GM20431 (cell line): ENCODE measurements around the gene GLRA1.
"Not testable (repeated sequence)": the region's sequence is repeated elsewhere in the genome, so short reads cannot be mapped to it uniquely, and the experiment has no call there.

ENCODE experiments used
- in situ Hi-C: fragments of 300-500 bp; cut with MseI, MboI; formaldehyde crosslinking; loops from one replicate; pipeline ENCODE4 v1.15.0; 2020; ENCODE audit warnings: low sequenced_read_pairs; ENCODE audit not compliant: unreplicated experiment

The GLRA1 gene

GRCh38 chr5:151890299-151890698 is 34.4 kb downstream of the GLRA1 start:
- in situ Hi-C loops, result no loop called here

GRCh38 chr5:151889614-151890013 is 35.0 kb downstream of the GLRA1 start:
- in situ Hi-C loops, result no loop called here

GRCh38 chr5:151886546-151887275 is 37.9 kb downstream of the GLRA1 start:
- in situ Hi-C loops, result no loop called here

DNA sequence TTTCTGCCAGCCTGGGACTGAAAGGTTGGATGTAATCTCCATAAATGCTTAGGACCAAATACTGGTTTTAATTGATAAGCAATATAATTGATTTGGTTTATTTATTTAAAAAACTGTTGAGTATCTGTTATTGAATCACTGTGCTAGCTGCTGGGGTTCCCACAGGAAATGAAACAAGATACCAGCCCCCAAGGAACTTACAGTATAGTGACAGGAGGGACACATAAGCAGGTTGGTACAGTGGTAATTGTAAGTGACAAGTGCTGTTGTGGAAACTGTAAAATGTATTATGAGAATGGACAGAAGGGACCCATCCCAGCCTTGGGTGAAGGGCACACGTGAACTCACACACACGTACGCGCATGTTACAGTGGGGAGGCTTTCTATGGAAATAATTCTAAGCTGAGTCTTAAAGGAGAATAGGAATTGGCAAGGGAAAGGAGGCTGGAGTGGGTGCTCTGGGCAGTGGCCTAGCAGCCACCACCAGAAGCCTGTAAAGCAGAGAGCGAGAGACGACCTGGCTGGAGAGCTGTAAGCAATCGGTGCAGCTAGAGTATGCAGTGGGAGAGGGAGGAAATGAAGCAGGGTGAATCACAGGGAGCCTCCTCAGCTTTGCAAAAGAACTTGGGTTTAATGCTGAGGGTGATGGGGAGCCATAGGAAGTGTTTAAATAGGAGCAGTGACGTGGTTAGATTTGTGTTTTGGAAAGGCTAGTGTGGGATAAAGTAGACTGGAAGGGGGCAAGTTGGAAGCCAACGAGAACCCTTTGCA is 39.3 kb downstream of the GLRA1 start:
- in situ Hi-C loops, result no loop called here

- in situ Hi-C loops, result no loop called here
Measured at GRCh38 chr5:151881621-151882225, 42.9 kb downstream of the GLRA1 start.

- in situ Hi-C loops, result no loop called here
Measured at GRCh38 chr5:151880324-151880723, 44.3 kb downstream of the GLRA1 start.

- in situ Hi-C loops, result no loop called here
Measured at GRCh38 chr5:151873701-151874100, 51.0 kb downstream of the GLRA1 start.

- in situ Hi-C loops, result no loop called here
Measured at GRCh38 chr5:151872701-151873100, 52.0 kb downstream of the GLRA1 start.

DNA sequence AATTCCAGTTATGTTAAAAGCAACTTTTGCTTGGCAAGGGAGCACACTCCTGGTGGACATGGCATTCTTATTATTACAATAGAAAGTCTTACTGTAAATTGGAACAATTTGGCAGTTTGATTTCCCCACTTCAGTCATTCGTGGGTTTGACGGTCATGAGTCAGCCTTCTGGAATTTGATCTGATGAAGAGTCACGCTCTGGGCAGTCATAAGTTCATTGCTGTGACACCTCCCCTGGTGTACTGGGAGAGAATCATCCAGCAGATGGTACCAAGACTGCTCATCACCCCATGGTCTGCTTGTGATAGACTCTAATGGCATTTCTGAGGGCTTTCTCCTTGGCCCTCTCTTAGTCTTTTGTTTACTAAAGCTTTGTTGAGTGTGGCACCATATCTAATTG is 53.8 kb downstream of the GLRA1 start:
- in situ Hi-C loops, result no loop called here

GRCh38 chr5:151870271-151870670 is 54.4 kb downstream of the GLRA1 start:
- in situ Hi-C loops, result no loop called here

- in situ Hi-C loops, result no loop called here
Measured at GRCh38 chr5:151869843-151870242, 54.8 kb downstream of the GLRA1 start.

DNA sequence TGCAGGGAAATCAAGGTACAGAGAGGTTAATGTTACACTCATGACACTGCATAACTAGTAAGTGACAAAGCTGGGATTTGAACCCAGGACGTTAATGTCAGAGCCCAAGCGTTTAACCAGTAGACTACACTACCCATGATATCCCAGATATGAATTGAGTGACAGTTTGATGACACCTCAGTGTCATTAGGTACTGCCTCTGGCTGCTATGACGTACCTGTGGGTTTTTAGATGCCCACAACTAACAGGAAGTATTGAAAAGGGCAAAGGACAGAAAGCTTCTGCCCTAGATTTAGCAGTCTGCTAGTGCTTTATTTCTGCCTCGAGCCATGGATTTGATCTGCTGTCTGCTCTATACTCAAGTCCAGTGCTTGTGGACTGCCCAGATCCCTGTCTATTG is 56.2 kb downstream of the GLRA1 start:
- in situ Hi-C loops, result no loop called here

DNA sequence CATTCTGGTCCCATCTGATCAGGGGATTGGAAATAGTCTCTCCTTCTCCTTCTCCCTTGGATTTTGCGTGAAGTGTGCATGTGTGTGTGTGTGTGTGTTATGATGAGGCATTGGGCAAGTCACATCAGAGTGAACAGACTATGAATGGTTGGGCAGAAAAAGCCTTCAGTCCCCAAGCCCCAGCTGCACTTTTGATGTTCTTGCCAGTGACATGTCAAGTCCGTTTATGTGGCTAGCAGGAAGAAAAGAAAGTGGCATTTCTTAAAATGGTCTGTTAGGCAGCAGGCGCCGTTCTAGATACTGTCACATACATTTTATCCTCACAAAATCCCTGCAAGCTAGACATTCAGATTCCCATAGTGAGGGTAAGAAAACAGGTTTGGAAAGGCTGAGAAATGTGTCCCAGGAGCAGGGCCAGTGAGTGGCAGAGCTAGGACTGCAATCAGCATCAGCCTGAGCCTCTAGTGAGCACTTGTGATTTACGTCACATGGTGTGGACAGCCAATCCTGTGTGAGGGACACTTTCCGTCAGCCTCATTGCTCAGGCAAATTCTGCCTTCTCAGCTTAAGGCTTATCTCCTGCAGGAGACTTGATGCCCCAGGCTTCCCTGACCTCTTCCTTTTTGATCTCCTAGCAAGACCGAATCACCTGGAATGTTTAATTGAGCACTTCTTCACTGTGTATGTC is 60.4 kb downstream of the GLRA1 start:
- in situ Hi-C loops, result no loop called here

- in situ Hi-C loops, result no loop called here
Measured at GRCh38 chr5:151863566-151863965, 61.1 kb downstream of the GLRA1 start.

DNA sequence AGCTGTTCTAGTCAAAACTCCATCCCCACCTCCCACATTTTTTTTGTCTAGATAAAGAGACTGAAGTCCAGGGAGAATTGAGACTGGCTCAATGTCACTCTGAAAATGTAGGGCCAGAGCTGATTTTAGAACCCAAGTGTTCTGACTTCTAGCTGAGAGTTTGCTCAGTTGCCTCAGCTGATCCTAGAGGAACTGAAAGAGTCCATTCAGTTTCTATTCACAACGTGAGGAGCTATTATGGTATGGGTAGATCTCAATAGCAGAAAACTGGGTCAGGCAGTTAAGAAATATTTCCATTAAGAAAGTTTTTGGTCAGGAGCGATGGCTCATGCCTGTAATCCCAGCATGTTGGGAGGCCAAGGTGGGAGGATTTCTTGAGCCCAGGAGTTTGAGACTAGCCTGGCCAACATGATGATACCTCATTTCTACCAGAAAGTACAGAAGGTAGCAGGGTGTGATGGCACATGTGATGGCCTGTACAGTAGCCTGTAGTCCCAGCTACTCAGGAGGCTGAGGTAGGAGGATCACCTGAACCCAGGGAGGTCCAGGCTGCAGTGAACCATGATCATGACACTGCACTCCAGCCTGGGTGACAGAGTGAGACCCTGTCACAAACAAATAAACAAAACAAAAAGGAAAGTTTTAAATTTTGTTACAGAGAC is 61.7 kb downstream of the GLRA1 start:
- in situ Hi-C loops, result no loop called here

DNA sequence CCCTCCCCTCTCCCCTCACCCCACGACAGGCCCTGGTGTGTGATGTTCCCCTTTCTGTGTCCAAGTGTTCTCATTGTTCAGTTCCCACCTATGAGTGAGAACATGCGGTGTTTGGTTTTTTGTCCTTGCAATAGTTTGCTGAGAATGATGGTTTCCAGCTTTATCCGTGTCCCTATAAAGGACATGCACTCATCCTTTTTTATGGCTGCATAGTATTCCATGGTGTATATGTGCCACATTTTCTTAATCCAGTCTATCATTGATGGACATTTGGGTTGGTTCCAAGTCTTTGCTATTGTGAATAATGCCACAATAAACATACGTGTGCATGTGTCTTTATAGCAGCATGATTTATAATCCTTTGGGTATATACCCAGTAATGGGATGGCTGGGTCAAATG is 63.8 kb downstream of the GLRA1 start:
- in situ Hi-C loops, result not testable (repeated sequence)

- in situ Hi-C loops, result no loop called here
Measured at GRCh38 chr5:151856861-151857260, 67.8 kb downstream of the GLRA1 start.

DNA sequence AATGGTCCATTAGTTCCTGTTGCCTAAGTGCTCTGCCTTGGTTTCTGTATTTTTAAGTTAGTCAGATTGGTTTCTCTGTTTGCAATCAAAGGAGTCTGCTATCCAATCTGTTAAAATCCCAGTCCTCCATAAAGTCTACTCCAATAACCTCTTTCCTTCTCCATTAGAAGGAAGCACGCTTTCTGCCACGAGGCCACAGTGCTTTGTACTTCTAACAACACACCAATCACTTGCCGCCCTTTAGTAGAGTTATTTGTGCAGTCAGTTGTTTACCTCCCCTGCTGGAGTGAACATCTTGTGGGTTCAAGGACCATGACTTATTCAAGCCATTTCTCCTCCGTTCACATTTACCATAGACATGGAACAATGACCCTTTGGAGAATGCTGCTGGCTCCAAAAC is 69.0 kb downstream of the GLRA1 start:
- in situ Hi-C loops, result no loop called here

GRCh38 chr5:151847871-151848270 is 76.8 kb downstream of the GLRA1 start:
- in situ Hi-C loops, result no loop called here

DNA sequence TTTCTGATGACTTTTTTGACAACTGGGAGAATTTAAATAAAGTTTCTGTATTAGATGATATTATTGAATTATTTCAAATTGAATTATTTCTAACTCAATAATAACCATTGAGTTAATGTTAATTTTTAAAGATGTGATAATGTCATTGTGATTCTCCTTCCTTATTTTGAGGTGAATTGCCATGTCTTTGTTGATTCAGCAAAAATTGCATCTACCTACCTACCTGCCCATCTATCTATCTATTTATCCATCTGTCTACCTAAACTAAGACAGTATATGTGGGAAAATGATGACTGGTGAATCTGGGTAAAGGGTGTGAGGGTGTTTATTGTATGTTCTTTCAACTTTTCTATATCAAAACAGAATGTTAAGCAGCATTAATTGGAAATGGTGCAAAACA is 77.9 kb downstream of the GLRA1 start:
- in situ Hi-C loops, result no loop called here
